NCI-H2081 treated with DMSO at 0.1 percent for 48 hours (cell line): Measurements from ENCODE around the gene C10orf67.
"Not testable (repeated sequence)": the region's sequence is repeated elsewhere in the genome, so short reads cannot be mapped to it uniquely, and the experiment has no call there.

Experiments
- DNase-seq: peaks from one replicate; lab custom pipeline; 2025; lab: John Stamatoyannopoulos, UW

Gene C10orf67

DNA sequence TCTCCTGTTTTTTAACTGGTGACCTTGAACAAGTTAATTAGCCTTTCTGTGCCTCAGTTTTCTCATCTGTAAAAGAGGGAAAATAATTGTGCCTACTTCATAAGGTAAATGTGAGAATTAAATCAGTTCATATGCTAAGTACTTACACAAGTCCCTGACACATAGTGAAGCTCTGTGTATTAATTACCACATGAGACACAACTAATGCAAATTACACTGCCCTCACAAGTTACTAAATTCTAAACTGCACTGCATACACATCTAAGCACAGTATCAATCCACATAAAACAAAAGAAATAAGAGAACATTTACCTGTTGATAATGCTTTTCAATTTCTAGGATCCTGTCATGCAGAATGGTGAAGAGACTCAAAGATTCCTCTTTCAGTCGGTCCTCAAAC is 22.5 kb downstream of the C10orf67 start:
- no peak for DNase-seq

DNA sequence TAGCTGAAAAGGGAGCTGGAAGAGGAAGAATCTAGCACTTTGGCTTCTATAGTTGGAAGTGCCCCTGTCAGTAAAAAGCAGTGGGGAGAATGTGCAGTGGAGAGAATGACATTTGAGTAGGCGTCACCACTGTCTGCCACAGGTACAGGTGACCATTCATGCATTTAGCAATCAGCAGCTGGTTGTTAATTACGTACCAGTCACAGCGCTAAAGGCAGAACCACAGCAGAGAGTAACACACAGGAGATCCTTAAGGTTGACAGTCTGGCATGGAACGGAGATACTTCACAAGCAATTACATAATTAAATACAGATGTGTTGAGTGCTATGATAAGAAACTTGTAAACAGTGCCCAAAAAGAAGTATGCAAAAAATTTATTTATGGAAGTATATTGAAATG is 24.8 kb downstream of the C10orf67 start:
- no peak for DNase-seq

DNA sequence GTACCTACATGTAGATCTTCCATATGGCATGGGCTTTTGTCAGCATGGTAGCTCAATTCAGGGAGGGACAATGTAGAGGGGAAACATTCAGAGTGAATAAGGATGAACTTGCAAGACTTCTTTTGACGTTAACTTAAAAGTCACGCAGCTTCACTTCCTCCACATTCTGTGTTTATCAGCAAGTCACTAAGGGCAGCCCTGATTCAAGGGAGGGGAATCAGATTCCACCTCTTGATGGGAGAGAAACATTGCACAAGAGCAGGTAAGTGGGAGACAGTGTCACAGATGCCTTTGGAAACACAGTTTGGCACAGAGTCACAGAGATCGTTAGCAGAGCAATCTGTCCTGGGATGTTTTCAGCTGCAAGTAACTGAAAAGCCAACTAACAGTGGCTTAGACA is 26.2 kb downstream of the C10orf67 start:
- no peak for DNase-seq

DNA sequence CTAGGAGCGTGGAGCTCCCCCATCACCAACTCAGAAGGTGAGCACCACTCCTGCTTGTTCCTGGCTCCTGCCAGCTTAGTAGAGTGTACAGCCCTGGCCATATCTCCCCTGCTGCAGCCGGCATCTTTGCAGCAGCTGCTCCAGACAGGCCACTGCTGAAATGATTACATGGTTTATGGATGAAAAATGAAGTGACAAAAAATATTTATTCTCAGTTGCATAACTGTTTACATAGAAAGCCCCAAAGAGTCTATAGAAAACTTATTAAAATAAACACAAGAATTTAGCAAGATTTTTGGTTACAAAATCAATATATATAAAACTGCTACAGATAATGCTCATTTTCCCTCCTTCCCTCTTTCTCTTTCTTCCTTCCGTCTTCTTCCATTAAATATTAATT is 27.2 kb downstream of the C10orf67 start:
- DNase-seq: no peak

DNA sequence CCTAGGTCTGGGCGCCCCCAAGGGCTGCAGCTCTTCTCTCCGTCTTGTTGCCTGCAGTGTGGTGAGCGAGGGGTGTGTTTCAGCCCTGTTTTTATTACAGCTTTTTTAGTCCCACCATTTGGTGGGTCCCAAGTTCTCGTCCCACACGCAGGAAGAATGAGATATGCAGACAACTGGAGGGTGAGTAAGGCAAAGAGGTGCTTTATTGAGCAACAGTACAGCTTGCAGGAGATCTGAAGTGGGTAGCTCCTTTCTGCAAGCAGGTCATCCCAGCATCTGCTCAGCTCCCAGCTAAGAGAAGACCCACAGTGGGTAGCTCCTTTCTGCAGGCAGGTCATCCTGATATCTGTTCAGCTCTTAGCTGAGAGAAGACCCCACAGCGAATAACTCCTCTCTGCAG is 28.2 kb downstream of the C10orf67 start:
- DNase-seq: no peak

DNA sequence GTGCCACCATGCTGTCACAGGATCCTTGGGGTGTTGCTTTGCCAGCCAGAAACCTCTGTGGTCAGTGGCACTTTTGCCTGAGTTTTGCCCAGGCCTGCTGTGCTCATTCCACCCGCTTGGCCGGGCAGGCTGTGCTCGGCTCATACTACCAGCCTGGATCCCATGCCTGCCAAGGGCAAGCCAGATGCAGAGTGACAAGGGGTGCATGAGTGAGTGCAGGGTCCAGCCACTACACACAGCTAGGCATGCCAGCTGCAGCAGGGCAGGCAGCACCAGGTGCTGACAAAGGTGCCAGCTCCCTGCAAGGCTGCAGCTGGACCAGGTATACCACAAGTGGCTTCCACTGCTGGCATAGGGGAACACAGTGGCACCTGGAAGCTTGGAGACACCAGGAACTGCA is 28.6 kb downstream of the C10orf67 start:
- no peak for DNase-seq

DNA sequence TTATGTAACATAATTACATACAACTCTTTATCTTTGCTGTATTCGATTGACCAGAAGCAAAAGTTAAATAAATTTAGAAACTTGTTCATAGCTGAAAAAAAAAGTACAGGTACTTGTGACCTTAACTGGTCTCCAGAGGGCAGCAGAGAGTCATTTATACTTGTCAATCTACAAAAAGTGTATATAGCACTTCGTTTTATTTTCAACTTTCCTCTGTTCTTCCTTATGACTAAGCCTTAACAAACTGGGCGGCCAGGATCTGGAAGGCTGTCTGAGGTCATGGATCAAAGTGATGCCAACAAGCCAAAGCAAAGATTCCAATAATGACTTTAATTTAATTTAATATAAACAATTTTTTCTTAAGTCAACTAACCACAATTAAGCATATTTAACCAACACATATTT is 29.8 kb downstream of the C10orf67 start:
- no peak for DNase-seq

DNA sequence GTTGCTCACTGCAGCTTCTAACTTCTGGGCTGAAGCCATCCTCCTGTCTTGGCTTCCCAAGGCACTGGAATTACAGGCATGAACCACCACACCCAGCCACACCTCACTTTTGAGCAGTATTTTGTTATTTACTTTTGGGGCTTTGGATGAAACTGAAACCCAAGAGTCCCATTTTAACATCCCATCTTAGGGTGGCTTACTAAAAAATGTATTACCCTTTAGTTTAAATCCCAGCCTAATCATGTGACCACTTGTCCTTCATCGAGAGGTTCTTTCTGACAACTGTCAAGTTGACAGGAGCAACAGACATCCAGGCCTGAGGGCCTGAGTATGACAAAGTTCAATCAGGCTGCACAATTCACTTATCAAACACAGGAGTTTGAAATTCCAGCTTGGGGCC is 33.6 kb downstream of the C10orf67 start:
- DNase-seq: no peak

DNA sequence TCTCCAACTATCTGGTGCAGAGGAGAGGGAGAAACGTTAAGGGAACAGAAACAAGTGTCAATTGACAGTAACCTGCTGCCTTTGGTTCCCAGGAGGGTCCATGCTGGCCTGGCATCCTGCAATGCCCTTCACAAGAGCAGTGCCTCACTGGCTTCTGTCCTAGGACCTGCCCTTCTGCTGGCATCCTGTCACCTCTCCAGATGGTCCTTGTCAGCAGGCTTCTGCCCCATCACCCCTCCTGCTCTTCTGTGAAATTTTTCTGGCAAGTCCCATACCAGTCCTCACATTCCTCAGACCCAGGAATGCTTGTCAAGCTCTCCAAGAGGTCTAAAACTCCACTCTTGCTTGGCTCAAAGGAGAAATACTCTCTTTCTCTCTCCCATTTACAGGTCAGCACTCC is 34.2 kb downstream of the C10orf67 start:
- DNase-seq: no peak

DNA sequence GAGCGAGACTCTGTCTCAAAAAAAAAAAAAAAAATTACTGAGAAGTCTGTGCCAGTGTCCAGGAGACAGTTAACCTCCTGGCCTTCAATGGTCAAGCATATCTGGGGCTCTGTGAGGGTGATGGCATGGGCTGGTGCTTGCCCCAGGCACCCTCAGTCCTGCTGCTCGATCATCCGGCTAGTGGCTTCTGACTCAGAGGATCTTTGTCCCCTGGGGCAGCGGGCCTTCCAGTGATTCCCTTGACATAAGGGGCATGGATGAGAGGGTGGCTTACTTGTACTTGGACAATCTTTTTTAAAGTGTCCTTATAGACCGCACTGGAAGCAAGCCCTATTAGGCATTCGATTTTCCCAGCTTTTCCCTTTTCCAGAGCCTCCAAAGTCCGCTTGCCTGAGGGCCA is 44.6 kb downstream of the C10orf67 start:
- not testable (repeated sequence) for DNase-seq

DNA sequence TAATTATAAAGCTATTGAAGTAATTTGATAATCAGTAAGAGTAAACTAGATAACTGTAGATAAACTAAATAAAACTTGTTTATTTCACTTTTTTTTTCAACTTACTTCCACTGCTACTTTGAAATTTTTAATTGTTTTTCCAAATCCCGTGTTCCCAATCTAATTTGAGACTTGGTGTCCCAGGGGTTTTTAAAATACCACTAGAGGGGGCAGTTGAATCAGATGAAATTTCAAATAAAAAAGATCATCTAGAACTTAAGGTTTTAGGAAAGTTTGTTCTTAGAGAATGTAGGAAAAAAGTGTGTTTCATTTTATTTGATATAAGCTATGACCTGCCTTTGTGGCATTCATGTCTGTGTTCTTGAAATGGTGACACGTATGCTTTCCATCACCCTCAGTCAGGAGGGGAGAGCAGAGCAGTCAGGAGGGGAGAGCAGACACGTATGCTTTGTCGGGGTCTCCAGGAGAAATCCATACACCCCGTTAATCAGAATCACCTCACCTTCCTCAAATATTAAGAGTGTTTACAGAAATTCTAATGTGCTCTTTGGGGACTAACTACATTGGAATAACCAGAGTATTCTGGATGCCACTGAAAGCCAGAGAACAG is 49.9 kb downstream of the C10orf67 start:
- no peak for DNase-seq

DNA sequence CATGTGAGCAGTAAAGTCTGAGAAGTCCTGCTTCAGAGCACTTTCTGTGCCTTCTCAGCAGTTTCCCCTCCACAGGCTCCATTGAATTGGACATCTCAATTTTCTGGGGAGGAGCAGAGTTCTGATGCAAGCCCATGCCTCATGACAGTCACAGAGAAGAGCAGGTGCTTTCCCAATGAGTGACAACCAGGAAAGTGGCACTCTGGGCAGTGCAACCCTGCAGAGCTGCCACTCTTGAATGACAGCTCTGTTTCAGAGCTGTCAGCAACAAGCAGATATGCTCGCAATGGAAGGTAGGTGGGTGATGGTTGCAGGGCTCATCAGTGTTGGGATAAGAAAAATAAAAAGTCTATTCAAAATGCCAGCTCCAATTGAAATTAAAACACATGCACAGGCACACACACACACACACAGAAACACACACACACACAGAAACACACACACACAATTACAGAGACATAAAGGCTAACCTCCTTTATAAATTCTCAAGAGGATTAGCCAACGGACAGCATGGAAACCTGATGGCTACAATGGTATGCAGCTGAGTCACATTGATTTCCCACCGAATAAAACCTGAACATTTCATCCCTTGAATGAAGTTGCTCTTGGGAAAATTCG is 50.5 kb downstream of the C10orf67 start:
- DNase-seq: no peak

DNA sequence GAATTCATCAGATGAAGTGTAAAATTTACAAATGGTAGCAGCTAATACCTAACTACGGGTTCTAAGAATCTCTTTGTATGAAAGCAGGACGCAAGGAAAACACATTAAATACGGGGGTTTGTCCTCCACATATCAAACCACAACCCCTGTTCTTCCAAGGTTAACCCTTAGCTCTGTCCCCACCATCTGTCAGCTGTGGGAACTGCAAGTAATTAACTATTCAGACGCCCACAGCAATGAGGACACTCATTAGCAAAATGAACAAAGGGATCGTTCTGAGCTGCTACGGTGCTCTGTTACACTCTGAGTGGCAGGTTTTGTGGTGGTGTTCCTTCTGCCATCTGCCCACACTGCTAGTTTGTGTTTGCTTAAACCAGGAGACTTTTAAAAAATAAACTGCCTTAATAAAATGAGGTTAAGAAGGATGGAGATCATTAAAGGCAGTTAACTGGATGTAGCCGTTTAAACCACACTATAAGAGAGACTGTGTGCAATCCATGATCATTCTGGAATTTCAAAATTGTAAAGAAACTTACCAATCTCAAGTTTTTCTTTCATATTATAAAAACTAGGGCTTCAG is 51.4 kb downstream of the C10orf67 start:
- DNase-seq: peak; percentile 1

DNA sequence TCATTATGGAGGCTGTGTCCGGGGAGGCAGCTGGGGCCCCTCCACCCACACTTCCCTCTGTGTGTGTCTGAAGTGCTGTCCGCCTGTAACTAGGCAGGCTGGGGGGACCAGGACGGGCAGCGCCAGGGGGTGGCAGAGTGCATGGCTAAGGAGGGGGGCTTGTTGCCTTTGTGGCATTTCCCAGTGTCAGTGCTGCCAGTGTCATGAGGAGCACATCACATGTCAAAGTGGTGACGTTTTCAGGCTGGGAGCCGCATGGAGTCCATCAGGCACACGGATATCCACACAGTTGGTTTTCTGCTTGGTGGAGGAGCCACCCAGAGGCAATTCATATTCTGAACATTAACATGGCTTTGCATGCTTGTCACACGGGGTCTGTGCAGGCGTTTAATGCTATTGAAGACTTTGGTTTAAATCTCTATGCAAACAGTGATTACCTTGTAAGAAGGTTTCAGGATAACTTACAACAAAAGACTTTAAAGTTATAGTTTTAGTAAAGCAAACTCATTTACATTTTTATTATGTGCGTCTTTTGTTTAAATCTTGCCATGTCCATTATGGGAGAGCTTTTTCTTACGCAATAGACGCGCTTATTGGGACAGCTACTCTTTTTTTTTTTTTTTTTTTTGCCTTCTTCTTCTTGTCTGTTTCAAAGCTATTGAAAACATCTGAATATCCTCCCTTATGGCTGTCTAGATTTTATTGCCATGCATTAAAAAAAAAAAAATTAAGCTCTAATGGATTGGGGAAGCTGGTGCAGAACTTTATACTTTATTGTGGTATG is 52.9 kb downstream of the C10orf67 start:
- DNase-seq: no peak

DNA sequence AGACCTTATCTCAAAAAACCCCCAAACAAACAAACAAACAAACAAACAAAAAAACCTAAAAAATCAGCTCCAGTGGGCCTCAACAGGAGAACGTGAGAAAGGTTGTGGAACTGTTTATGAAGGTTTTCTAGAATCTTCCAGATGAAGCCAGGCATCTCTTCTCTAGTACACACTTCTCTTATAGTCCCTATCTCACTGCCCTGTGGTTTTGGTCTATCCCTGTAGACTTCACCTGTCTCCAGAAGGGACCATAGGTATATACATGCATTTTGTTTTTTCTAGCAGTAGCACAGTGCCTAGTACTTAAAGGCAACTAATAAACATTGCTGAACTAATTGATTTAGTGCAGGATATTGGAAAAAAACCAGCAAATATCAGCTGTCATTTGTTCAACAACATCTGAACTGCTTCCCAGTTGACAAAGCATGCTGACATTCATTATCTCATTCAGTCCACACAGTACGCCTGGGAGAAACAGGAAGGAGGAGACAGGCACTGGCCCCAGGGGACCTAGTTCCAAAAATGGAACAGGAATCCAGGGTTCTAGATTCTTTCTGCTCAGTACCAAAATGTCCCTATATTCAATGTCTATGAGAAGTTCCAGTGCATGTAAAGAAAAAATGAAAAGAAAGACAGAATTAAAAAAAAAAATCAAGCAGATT is 59.8 kb downstream of the C10orf67 start:
- no peak for DNase-seq

DNA sequence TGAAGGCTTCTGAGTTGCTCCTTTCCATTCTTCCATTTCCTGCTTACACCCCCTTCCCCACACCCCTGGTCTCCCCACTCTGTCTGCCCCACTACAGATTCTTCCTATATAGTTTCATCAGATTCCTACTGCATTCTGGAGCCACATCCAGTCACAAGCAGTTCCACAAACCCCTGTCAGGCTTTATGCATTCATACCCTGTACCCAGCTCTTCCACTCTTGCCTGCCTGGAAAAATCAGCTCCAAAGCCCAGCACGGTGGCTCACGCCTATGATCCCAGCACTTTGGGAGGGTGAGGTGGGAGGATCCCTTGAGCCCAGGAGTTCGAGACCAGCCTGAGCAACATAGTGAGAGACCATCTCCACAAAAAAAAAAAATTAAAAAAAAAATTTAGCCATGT is 60.4 kb downstream of the C10orf67 start:
- DNase-seq: no peak

DNA sequence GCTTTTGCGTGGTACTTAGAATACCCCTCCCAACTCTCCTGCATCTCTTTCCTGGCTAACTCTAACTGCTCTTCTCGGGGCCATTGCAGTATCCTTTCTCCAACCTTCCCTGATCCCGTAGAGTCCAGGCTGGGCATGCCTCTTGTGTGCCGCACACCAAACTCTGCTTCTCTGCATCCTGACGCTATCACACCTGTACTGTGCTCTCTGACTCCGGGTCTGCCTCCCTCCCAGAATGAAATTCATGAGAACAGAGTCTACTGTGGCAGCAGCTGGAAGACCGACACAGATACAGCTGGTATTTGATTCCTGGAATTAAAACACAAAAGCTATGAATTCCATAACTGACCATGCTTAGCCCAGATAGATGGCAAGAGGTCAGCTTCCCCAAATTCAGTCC is 60.9 kb downstream of the C10orf67 start:
- no peak for DNase-seq

DNA sequence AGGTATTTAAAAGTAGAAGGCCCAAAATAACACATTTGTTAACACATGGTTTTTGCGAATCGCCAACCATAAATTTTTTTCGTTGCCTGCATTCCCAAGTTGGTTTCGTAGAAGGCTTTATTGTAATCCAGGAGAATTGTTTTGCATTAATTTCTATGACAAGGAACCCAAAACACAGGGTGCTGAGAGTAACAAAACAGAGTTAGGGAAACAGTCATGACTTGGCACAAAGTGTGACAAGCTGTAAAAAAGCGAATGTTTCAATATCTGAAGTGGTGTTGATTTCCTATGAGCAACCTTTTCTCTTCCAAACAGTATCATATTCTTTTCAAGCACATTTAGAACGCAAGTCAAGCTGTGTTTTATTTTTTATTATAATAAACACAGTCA is 63.6 kb downstream of the C10orf67 start:
- no peak for DNase-seq

DNA sequence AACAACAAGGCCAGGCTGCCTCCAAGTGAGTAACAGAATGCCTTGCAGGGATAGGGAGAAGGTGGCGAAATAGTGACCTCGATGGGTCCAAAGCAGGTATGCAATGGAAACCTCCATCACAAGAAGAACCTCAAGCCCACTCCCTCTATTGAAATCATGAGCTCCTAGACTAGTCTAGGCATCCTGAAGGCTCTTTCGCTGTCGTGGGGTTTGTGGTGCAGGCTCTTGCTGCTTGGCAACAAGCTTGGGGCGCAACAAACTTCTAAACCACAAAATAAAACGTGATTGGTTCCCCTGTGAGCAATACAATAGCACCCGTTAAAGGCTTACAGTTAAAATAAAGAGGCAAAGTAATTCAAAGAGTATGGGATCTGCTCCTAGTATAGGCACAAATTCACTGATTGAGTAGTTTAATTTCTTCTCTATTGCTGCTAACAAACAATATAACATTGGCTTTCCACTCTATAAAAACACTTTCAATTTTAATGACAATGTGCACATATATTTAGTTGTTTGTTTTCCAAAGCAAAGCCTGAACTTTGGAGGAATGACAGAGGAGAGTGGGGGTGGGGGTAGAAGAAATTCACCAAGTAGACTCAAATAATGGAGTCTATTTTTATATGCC is 64.1 kb downstream of the C10orf67 start:
- no peak for DNase-seq

DNA sequence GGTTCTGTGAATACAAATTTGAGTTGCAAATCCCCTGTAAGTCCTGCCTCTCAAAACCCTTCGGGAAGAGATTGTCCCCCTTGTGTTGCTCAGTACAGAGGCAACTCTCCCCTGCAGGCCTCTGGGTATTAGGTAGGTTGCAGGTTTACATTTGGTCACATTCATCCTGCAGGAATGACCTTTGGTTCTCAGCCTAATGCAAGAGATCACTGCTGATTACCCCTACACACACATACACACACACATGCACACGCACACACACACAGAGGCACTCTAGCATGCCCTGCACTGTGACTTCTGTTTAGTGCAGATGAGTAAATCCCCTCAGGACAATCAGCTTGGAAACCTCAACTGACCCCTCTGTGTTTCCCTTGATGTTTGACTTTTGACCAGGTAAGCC is 69.2 kb downstream of the C10orf67 start:
- no peak for DNase-seq

DNA sequence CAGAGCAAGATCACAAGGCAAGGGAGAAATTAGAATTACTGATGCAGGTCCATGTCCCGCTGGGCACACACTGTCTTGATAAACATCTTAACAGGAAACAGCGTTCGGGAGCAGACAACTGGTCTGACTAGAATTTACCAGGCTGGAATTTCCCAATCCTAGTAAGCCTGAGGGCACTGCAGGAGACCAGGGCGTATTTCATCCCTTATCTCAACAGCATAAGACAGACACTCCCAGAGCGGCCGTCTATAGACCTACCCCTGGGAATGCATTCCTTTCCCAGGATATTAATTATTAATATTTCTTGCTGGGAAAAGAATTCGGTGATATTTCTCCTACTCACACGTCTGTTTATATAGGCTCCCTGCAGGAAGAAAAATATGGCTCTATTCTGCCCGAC is 70.4 kb downstream of the C10orf67 start:
- not testable (repeated sequence) for DNase-seq

DNA sequence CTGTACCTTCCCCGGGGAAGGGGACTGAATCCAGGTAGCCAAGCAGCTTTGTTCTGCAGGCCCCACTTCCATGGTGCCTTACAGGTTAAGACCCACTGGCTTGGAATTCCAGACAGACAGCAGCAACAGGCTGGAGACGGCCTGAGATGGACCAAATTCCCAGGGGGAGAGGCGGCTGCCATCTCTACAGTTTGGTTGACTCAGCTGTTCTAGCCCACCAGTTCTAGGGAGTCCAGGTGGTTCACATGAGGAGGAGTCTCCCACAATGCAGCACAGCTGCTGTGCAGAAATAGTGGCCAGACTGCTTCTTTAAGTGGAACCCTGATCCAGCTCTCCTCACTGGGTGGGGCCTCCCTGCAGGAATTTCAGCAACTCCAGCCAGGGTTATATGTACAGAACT is 74.1 kb downstream of the C10orf67 start:
- DNase-seq: no peak
